KMS-11 (cell line): ENCODE data around the gene SGTB.
"Not testable (repeated sequence)": the region's sequence is repeated elsewhere in the genome, so short reads cannot be mapped to it uniquely, and the experiment has no call there.

Experiments
- H2AFZ ChIP-seq: fragments of 200-600 bp; sonication (generic); 2 replicates; pipeline ENCODE4 v1.6.1; 2016; ENCODE audit warnings: antibody characterized with exemption, mixed run types, low read depth
- H3K27ac ChIP-seq: fragments of 200-600 bp; sonication (generic); 2 replicates; pipeline ENCODE4 v1.6.1; 2016; ENCODE audit warnings: mild to moderate bottlenecking, mixed run types
- H3K27me3 ChIP-seq: fragments of 200-600 bp; sonication (generic); 2 replicates; pipeline ENCODE4 v1.6.1; 2017; ENCODE audit warnings: mild to moderate bottlenecking, low read depth, mixed run types, moderate library complexity; ENCODE audit not compliant: insufficient read depth
- H3K36me3 ChIP-seq: fragments of 200-600 bp; sonication (generic); 2 replicates; pipeline ENCODE4 v1.6.1; 2017; ENCODE audit warnings: mild to moderate bottlenecking, mixed run types; ENCODE audit not compliant: insufficient read depth
- H3K4me1 ChIP-seq: fragments of 200-600 bp; sonication (generic); 2 replicates; pipeline ENCODE4 v1.6.1; 2016; ENCODE audit warnings: mild to moderate bottlenecking, low read depth, mixed run types; ENCODE audit not compliant: poor library complexity, severe bottlenecking
- H3K4me2 ChIP-seq: fragments of 200-600 bp; sonication (generic); 2 replicates; pipeline ENCODE4 v1.7.0; 2016; ENCODE audit warnings: mild to moderate bottlenecking, mixed run types
- H3K4me3 ChIP-seq: fragments of 200-600 bp; sonication (generic); IDR thresholded peaks from 2 replicates; pipeline ENCODE4 v1.6.1; 2017; ENCODE audit warnings: low read depth, low read length, mixed read lengths; ENCODE audit not compliant: insufficient read depth
- H3K79me2 ChIP-seq: fragments of 200-600 bp; sonication (generic); 2 replicates; pipeline ENCODE4 v1.6.1; 2016; ENCODE audit warnings: low read depth, mixed run types; ENCODE audit not compliant: insufficient read depth
- H3K9ac ChIP-seq: fragments of 200-600 bp; sonication (generic); 2 replicates; pipeline ENCODE4 v1.6.1; 2016; ENCODE audit warnings: mild to moderate bottlenecking, mixed run types
- H4K20me1 ChIP-seq: fragments of 200-600 bp; sonication (generic); 2 replicates; pipeline ENCODE4 v1.6.1; 2016; ENCODE audit warnings: mild to moderate bottlenecking, mixed run types; ENCODE audit not compliant: insufficient read depth
- CTCF ChIP-seq: fragments of 200-600 bp; sonication (generic); conservative IDR thresholded peaks from 2 replicates; pipeline ENCODE4 v1.6.1; 2017; ENCODE audit warnings: low read depth, mild to moderate bottlenecking, antibody characterized with exemption, low read length, moderate library complexity, mixed read lengths

The SGTB gene

GRCh38 chr5:65624025-65624570, 97.8 kb downstream of the SGTB start, which contains the start of gene TRIM23:
TRIM23 (minus strand) TSS chr5:65624333; CDS start chr5:65624274, 59 bp downstream.
- Histone ChIP-seq H3K27ac (peak within 1 kb of the TSS; percentile 70), H3K79me2 (peaks cover 75% of the 10 kb centered on the region), H2AFZ (peak within 1 kb of the TSS; percentile 67), H3K36me3 (no peaks in the 10 kb centered on the region), H3K4me1 (peaks cover 31% of the 10 kb centered on the region), H3K4me3 (no peak within 1 kb of the TSS), H3K27me3 (no peaks in the 10 kb centered on the region), H3K9ac (peak within 1 kb of the TSS; percentile 78), H3K4me2 (peak within 1 kb of the TSS; percentile 97), H4K20me1 (no peaks in the 10 kb centered on the region)
- TF ChIP-seq CTCF, result no peak

- H3K4me1 ChIP-seq, result peaks cover 31% of the 10 kb centered on the region
- peak overlapping the region; percentile 70; the same call in 1 of the 2 replicates for H3K27ac ChIP-seq
- peak overlapping the region; percentile 67 for H2AFZ ChIP-seq
- no peak overlapping the region for H3K4me3 ChIP-seq
- H3K27me3 ChIP-seq, result no peaks in the 10 kb centered on the region
- H3K36me3 ChIP-seq, result no peaks in the 10 kb centered on the region
- peaks cover 70% of the 10 kb centered on the region for H3K79me2 ChIP-seq
- peak overlapping the region; percentile 78; the same call in 1 of the 2 replicates for H3K9ac ChIP-seq
- H3K4me2 ChIP-seq, result peak overlapping the region; percentile 97
- TF ChIP-seq CTCF, result no peak
- H4K20me1 ChIP-seq, result no peaks in the 10 kb centered on the region
These were observed 98.4 kb downstream of the SGTB start for GRCh38 chr5:65623482-65623881.

- H3K4me3 ChIP-seq, H3K9ac ChIP-seq, H3K27me3 ChIP-seq, H3K36me3 ChIP-seq, H2AFZ ChIP-seq, H3K27ac ChIP-seq, H4K20me1 ChIP-seq: not testable (repeated sequence)
- Histone ChIP-seq H3K79me2 (peaks cover 56% of the 10 kb centered on the region), H3K4me2 (peak overlapping the region; percentile 97; the same call in 1 of the 2 replicates), H3K4me1 (peaks cover 31% of the 10 kb centered on the region)
These were observed 99.9 kb downstream of the SGTB start for GRCh38 chr5:65621961-65622360.

GRCh38 chr5:65620021-65620420, 101.9 kb downstream of the SGTB start:
- Histone ChIP-seq H2AFZ (no peak overlapping the region), H3K4me3 (no peak overlapping the region), H3K4me2 (no peak overlapping the region), H4K20me1 (no peaks in the 10 kb centered on the region), H3K27me3 (no peaks in the 10 kb centered on the region), H3K9ac (no peak overlapping the region), H3K4me1 (peaks cover 23% of the 10 kb centered on the region), H3K36me3 (no peaks in the 10 kb centered on the region), H3K79me2 (peaks cover 37% of the 10 kb centered on the region), H3K27ac (no peak overlapping the region)
- no peak for TF ChIP-seq CTCF
